ENCODE results near the gene ACTL8. TPM values are rescaled to one million over a fixed set of nuclear protein-coding genes. Genes with fewer than 3 reads are reported as not detected.

Gene ACTL8
- total and polyA plus RNA-seq, 2 experiments from 2014 or later: 0.38 to 0.71 TPM

- TF ChIP-seq ZNF462 (CRISPR knock-in tag; IDR thresholded peaks at IDR 0.05) (no peak), EZH2 (IDR thresholded peaks at IDR 0.05; ENCODE audit: low read depth, unreplicated experiment) (no peak), JUNB (IDR thresholded peaks at IDR 0.05; ENCODE audit: unreplicated experiment) (no peak), CREB1 (CRISPR knock-in tag; IDR thresholded peaks at IDR 0.05; ENCODE audit: low read depth) (no peak), ZNF331 (CRISPR knock-in tag; IDR thresholded peaks at IDR 0.05; ENCODE audit: low read depth) (no peak), POLR2AphosphoS5 (IDR thresholded peaks at IDR 0.05; ENCODE audit: low read depth) (no peak), EZH2phosphoT487 (IDR thresholded peaks at IDR 0.05; ENCODE audit: unreplicated experiment) (no peak), NANOG (IDR thresholded peaks at IDR 0.05; ENCODE audit: borderline replicate concordance) (no peak), REST (IDR thresholded peaks at IDR 0.05; ENCODE audit: unreplicated experiment) (no peak)
These were observed 41.1 kb upstream of the ACTL8 start (continued) for GRCh38 chr1:17713993-17714392.
